Measurements from ENCODE around the gene POM121L2. TPM values are rescaled to one million over a fixed set of nuclear protein-coding genes. Genes with fewer than 3 reads are reported as not detected.
A peak's percentile ranks its signal among the peaks of the same experiment; 100 is the strongest.
"Not testable (repeated sequence)": the region's sequence is repeated elsewhere in the genome, so short reads cannot be mapped to it uniquely, and the experiment has no call there.

POM121L2 gene
- polyA plus RNA-seq, 4 donors = not detected

- H3K27ac ChIP-seq (ENCODE audit: low read depth in 1 of 3, low read length in 2 of 3) = no peak overlapping the region
- WGBS, 3 donors = 3 to 5% (median 5%) methylated on average over 17 of the region's 17 CpGs
- no peaks in the 10 kb centered on the region for H3K36me3 ChIP-seq (ENCODE audit: control insufficient read depth in 3 of 3, insufficient read depth in 2 of 3, low read depth in 1 of 3, low read length in 3 of 3)
- peaks cover 1 to 17% of the 10 kb centered on the region in 2 donors for H3K9me3 ChIP-seq (ENCODE audit: control insufficient read depth in 2 of 2, insufficient read depth in 1 of 2, low read depth in 1 of 2, low read length in 1 of 2)
- peaks cover 0 to 3% (median 1%) of the 10 kb centered on the region in 3 donors for H3K4me1 ChIP-seq (ENCODE audit: control insufficient read depth in 3 of 3, insufficient read depth in 2 of 3, low read depth in 1 of 3, low read length in 2 of 3)
- H3K27me3 ChIP-seq (ENCODE audit: control insufficient read depth in 3 of 3, insufficient read depth in 3 of 3, low read length in 3 of 3) = peaks cover 0 to 76% (median 42%) of the 10 kb centered on the region in 3 donors
- no peak for FAIRE-seq
- DNase-seq = peak in 1 of 2 donors; percentile 57
- H3K4me3 ChIP-seq (ENCODE audit: low read depth in 1 of 3, low read length in 3 of 3) = peak overlapping the region in 1 of 3 donors; percentile 37
These were observed 32.0 kb downstream of the POM121L2 start for GRCh38 chr6:27280064-27280539.

GRCh38 chr6:27279513-27280063 is 32.5 kb downstream of the POM121L2 start:
- WGBS, 3 donors = 6 to 9% (median 7%) methylated on average over 24 of the region's 24 CpGs
- Histone ChIP-seq H3K4me3 (ENCODE audit: low read depth in 1 of 3, low read length in 3 of 3) (peak overlapping the region in 1 of 3 donors; percentile 37), H3K27ac (ENCODE audit: low read depth in 1 of 3, low read length in 2 of 3) (no peak overlapping the region), H3K4me1 (ENCODE audit: control insufficient read depth in 3 of 3, insufficient read depth in 2 of 3, low read depth in 1 of 3, low read length in 2 of 3) (peaks cover 0 to 3% (median 1%) of the 10 kb centered on the region in 3 donors), H3K27me3 (ENCODE audit: control insufficient read depth in 3 of 3, insufficient read depth in 3 of 3, low read length in 3 of 3) (peaks cover 0 to 76% (median 44%) of the 10 kb centered on the region in 3 donors), H3K36me3 (ENCODE audit: control insufficient read depth in 3 of 3, insufficient read depth in 2 of 3, low read depth in 1 of 3, low read length in 3 of 3) (no peaks in the 10 kb centered on the region), H3K9me3 (ENCODE audit: control insufficient read depth in 2 of 2, insufficient read depth in 1 of 2, low read depth in 1 of 2, low read length in 1 of 2) (peaks cover 1 to 17% of the 10 kb centered on the region in 2 donors)
- DNase-seq (peak in 1 of 2 donors; percentile 39), FAIRE-seq (no peak)

- 17 to 35% (median 29%) methylated on average over 36 of the region's 36 CpGs for WGBS, 3 donors
- no peak for FAIRE-seq
- DNase-seq = no peak
- Histone ChIP-seq H3K4me3 (ENCODE audit: low read depth in 1 of 3, low read length in 3 of 3) (no peak overlapping the region), H3K36me3 (ENCODE audit: control insufficient read depth in 3 of 3, insufficient read depth in 2 of 3, low read depth in 1 of 3, low read length in 3 of 3) (no peaks in the 10 kb centered on the region), H3K4me1 (ENCODE audit: control insufficient read depth in 3 of 3, insufficient read depth in 2 of 3, low read depth in 1 of 3, low read length in 2 of 3) (no peaks in the 10 kb centered on the region), H3K27me3 (ENCODE audit: control insufficient read depth in 3 of 3, insufficient read depth in 3 of 3, low read length in 3 of 3) (peaks cover 2 to 58% (median 36%) of the 10 kb centered on the region in 3 donors), H3K27ac (ENCODE audit: low read depth in 1 of 3, low read length in 2 of 3) (no peak overlapping the region), H3K9me3 (ENCODE audit: control insufficient read depth in 2 of 2, insufficient read depth in 1 of 2, low read depth in 1 of 2, low read length in 1 of 2) (no peaks in the 10 kb centered on the region)
These were observed 36.8 kb downstream of the POM121L2 start for GRCh38 chr6:27275025-27275956.

DNA sequence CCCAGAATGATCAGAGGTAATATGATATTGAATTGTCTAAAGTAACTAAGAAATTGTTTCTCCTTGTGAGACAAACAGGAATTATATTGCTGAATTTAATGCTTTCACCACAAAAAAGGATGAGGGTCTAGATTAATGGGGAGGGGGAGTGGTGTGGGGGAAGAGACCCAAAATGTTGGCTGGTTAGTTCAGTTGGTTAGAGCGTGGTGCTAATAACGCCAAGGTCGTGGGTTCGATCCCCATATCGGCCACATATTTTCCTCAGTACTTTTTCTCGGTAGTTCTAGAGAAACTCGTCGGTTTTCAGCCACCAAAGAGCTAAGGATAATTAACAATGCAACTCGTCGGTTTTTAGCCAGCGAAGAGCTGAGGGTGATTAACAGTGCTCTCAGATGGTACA is 38.3 kb downstream of the POM121L2 start:
- H3K4me1 ChIP-seq (ENCODE audit: control insufficient read depth in 3 of 3, insufficient read depth in 2 of 3, low read depth in 1 of 3, low read length in 2 of 3) = no peaks in the 10 kb centered on the region
- DNase-seq = no peak
- peaks cover 2 to 50% (median 27%) of the 10 kb centered on the region in 3 donors for H3K27me3 ChIP-seq (ENCODE audit: control insufficient read depth in 3 of 3, insufficient read depth in 3 of 3, low read length in 3 of 3)
- no peak overlapping the region for H3K27ac ChIP-seq (ENCODE audit: low read depth in 1 of 3, low read length in 2 of 3)
- 70 to 78% (median 74%) methylated on average over 11 of the region's 11 CpGs for WGBS, 3 donors
- no peak overlapping the region for H3K4me3 ChIP-seq (ENCODE audit: low read depth in 1 of 3, low read length in 3 of 3)
- H3K36me3 ChIP-seq (ENCODE audit: control insufficient read depth in 3 of 3, insufficient read depth in 2 of 3, low read depth in 1 of 3, low read length in 3 of 3) = no peaks in the 10 kb centered on the region
- H3K9me3 ChIP-seq (ENCODE audit: control insufficient read depth in 2 of 2, insufficient read depth in 1 of 2, low read depth in 1 of 2, low read length in 1 of 2) = no peaks in the 10 kb centered on the region
- FAIRE-seq = no peak

DNA sequence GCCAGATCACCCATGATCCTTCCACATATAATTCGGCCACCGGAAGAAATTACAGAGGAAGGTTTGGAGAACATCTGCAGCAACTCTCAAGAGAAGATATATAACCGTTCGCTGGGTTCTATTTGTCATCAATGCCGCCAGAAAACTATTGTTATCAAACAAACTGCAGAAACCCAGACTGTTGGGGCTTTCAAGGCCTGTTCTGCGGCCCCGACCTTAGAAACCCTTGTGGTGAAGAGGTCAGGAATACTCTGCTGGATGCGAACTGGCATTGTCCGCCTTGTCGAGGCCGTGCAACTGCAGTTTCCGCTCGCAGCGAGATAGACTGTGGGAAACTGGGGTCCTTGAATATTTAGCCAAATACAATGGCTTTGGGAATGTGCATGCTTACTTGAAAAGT is 43.3 kb downstream of the POM121L2 start:
- no peak overlapping the region for H3K27ac ChIP-seq (ENCODE audit: low read depth in 1 of 3, low read length in 2 of 3)
- no peaks in the 10 kb centered on the region for H3K4me1 ChIP-seq (ENCODE audit: control insufficient read depth in 3 of 3, insufficient read depth in 2 of 3, low read depth in 1 of 3, low read length in 2 of 3)
- H3K9me3 ChIP-seq (ENCODE audit: control insufficient read depth in 2 of 2, insufficient read depth in 1 of 2, low read depth in 1 of 2, low read length in 1 of 2) = no peaks in the 10 kb centered on the region
- H3K36me3 ChIP-seq (ENCODE audit: control insufficient read depth in 3 of 3, insufficient read depth in 2 of 3, low read depth in 1 of 3, low read length in 3 of 3) = no peaks in the 10 kb centered on the region
- no peak overlapping the region for H3K4me3 ChIP-seq (ENCODE audit: low read depth in 1 of 3, low read length in 3 of 3)
- WGBS, 3 donors = 73 to 80% (median 79%) methylated on average over 14 of the region's 14 CpGs
- peaks cover under 1 to 47% (median 23%) of the 10 kb centered on the region in 3 donors for H3K27me3 ChIP-seq (ENCODE audit: control insufficient read depth in 3 of 3, insufficient read depth in 3 of 3, low read length in 3 of 3)
- DNase-seq (no peak), FAIRE-seq (no peak)

GRCh38 chr6:27267857-27268434 is 44.1 kb downstream of the POM121L2 start:
- FAIRE-seq (no peak), DNase-seq (no peak)
- no peaks in the 10 kb centered on the region for H3K4me1 ChIP-seq (ENCODE audit: control insufficient read depth in 3 of 3, insufficient read depth in 2 of 3, low read depth in 1 of 3, low read length in 2 of 3)
- no peaks in the 10 kb centered on the region for H3K9me3 ChIP-seq (ENCODE audit: control insufficient read depth in 2 of 2, insufficient read depth in 1 of 2, low read depth in 1 of 2, low read length in 1 of 2)
- H3K4me3 ChIP-seq (ENCODE audit: low read depth in 1 of 3, low read length in 3 of 3) = no peak overlapping the region
- H3K27me3 ChIP-seq (ENCODE audit: control insufficient read depth in 3 of 3, insufficient read depth in 3 of 3, low read length in 3 of 3) = peaks cover 0 to 41% (median 20%) of the 10 kb centered on the region in 3 donors
- H3K27ac ChIP-seq (ENCODE audit: low read depth in 1 of 3, low read length in 2 of 3) = no peak overlapping the region
- no peaks in the 10 kb centered on the region for H3K36me3 ChIP-seq (ENCODE audit: control insufficient read depth in 3 of 3, insufficient read depth in 2 of 3, low read depth in 1 of 3, low read length in 3 of 3)
- WGBS, 3 donors = 11 to 21% (median 15%) methylated on average over 22 of the region's 22 CpGs

DNA sequence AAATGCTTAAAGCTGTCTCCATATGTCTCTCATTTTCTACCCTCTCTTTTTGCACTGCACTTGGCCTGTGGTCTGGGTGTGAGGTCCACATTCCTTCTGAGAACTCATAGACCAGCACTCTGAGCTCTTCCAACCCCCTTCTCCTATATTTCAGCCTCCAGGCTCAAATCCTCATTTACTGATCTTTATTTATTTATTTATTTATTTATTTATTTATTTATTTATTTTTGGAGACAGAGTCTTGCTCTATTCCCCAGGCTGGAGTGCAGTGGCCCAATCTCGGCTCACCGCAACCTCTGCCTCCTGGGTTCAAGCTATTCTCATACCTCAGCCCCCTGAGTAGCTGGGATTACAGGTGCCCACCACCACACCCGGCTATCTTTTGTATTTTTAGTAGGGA is 45.1 kb downstream of the POM121L2 start:
- 79 to 89% (median 83%) methylated on average over 3 of the region's 3 CpGs for WGBS, 3 donors
- H3K27me3 ChIP-seq (ENCODE audit: control insufficient read depth in 3 of 3, insufficient read depth in 3 of 3, low read length in 3 of 3) = peaks cover 0 to 40% (median 16%) of the 10 kb centered on the region in 3 donors
- H3K9me3 ChIP-seq (ENCODE audit: control insufficient read depth in 2 of 2, insufficient read depth in 1 of 2, low read depth in 1 of 2, low read length in 1 of 2); H3K4me3 ChIP-seq (ENCODE audit: low read depth in 1 of 3, low read length in 3 of 3); H3K4me1 ChIP-seq (ENCODE audit: control insufficient read depth in 3 of 3, insufficient read depth in 2 of 3, low read depth in 1 of 3, low read length in 2 of 3); DNase-seq; H3K36me3 ChIP-seq (ENCODE audit: control insufficient read depth in 3 of 3, insufficient read depth in 2 of 3, low read depth in 1 of 3, low read length in 3 of 3); H3K27ac ChIP-seq (ENCODE audit: low read depth in 1 of 3, low read length in 2 of 3); FAIRE-seq: not testable (repeated sequence)

GRCh38 chr6:27263886-27264285 is 48.2 kb downstream of the POM121L2 start:
- no peaks in the 10 kb centered on the region for H3K36me3 ChIP-seq (ENCODE audit: control insufficient read depth in 3 of 3, insufficient read depth in 2 of 3, low read depth in 1 of 3, low read length in 3 of 3)
- H3K4me3 ChIP-seq (ENCODE audit: low read depth in 1 of 3, low read length in 3 of 3) = no peak overlapping the region
- H3K27me3 ChIP-seq (ENCODE audit: control insufficient read depth in 3 of 3, insufficient read depth in 3 of 3, low read length in 3 of 3) = peaks cover 0 to 61% (median 30%) of the 10 kb centered on the region in 3 donors
- no peak for DNase-seq
- no peak for FAIRE-seq
- no peak overlapping the region for H3K27ac ChIP-seq (ENCODE audit: low read depth in 1 of 3, low read length in 2 of 3)
- H3K9me3 ChIP-seq (ENCODE audit: control insufficient read depth in 2 of 2, insufficient read depth in 1 of 2, low read depth in 1 of 2, low read length in 1 of 2) = no peaks in the 10 kb centered on the region
- no peaks in the 10 kb centered on the region for H3K4me1 ChIP-seq (ENCODE audit: control insufficient read depth in 3 of 3, insufficient read depth in 2 of 3, low read depth in 1 of 3, low read length in 2 of 3)
- WGBS, 3 donors = 77 to 82% (median 79%) methylated on average over 8 of the region's 8 CpGs

All from small intestine (tissue), 7 donors.